ENCODE measurements around the gene CTNND2. TPM values are rescaled to one million over a fixed set of nuclear protein-coding genes. Genes with fewer than 3 reads are reported as not detected.

The CTNND2 gene
- total RNA-seq, 6 donors from 2014 or later: 1.1 to 12.4 (median 3.2) TPM

- Histone ChIP-seq H3K9me3 (no peaks in the 10 kb centered on the region), H3K4me1 (no peaks in the 10 kb centered on the region), H3K27me3 (no peaks in the 10 kb centered on the region), H3K27ac (no peak overlapping the region), H3K36me3 (no peaks in the 10 kb centered on the region), H3K4me3 (no peak overlapping the region)
- TF ChIP-seq POLR2AphosphoS5 (IDR thresholded peaks at IDR 0.05): no peak
- ATAC-seq (ENCODE audit: low FRiP score in 2 of 2) (no peak), DNase-seq (no peak)
- WGBS, 2 donors: 93 to 97% methylated on average over 4 of the region's 4 CpGs
Observed at GRCh38 chr5:10941900-10942299, 962.3 kb downstream of the CTNND2 start.

- ATAC-seq (ENCODE audit: low FRiP score in 2 of 2) (no peak), DNase-seq (no peak)
- WGBS, 2 donors: 90 to 91% methylated on average over 14 of the region's 14 CpGs
- no peak overlapping the region for H3K4me3 ChIP-seq
- no peaks in the 10 kb centered on the region for H3K36me3 ChIP-seq
- no peaks in the 10 kb centered on the region for H3K9me3 ChIP-seq
- no peak overlapping the region for H3K27ac ChIP-seq
- TF ChIP-seq POLR2AphosphoS5 (IDR thresholded peaks at IDR 0.05): no peak
- no peak for TF ChIP-seq POLR2A (IDR thresholded peaks at IDR 0.05)
- no peak for TF ChIP-seq CTCF (IDR thresholded peaks at IDR 0.05)
- no peak for TF ChIP-seq EP300 (IDR thresholded peaks at IDR 0.05)
- no peaks in the 10 kb centered on the region for H3K27me3 ChIP-seq
- H3K4me1 ChIP-seq: no peaks in the 10 kb centered on the region
Observed at GRCh38 chr5:10936081-10936855, 968.0 kb downstream of the CTNND2 start.

- no peaks in the 10 kb centered on the region for H3K9me3 ChIP-seq
- no peak for TF ChIP-seq POLR2A (IDR thresholded peaks at IDR 0.05)
- TF ChIP-seq EP300 (IDR thresholded peaks at IDR 0.05): no peak
- no peak for TF ChIP-seq CTCF (IDR thresholded peaks at IDR 0.05)
- no peak overlapping the region for H3K27ac ChIP-seq
- ATAC-seq (ENCODE audit: low FRiP score in 2 of 2) (no peak), DNase-seq (no peak)
- H3K4me1 ChIP-seq: no peaks in the 10 kb centered on the region
- H3K36me3 ChIP-seq: no peaks in the 10 kb centered on the region
- no peak overlapping the region for H3K4me3 ChIP-seq
- H3K27me3 ChIP-seq: no peaks in the 10 kb centered on the region
Observed at GRCh38 chr5:10935536-10935935, 968.7 kb downstream of the CTNND2 start.

- TF ChIP-seq EP300 (IDR thresholded peaks at IDR 0.05): no peak
- ATAC-seq (ENCODE audit: low FRiP score in 2 of 2): no peak
- H3K27ac ChIP-seq: no peak overlapping the region
- no peak overlapping the region for H3K4me3 ChIP-seq
- H3K4me1 ChIP-seq: no peaks in the 10 kb centered on the region
- H3K36me3 ChIP-seq: no peaks in the 10 kb centered on the region
- no peaks in the 10 kb centered on the region for H3K27me3 ChIP-seq
- no peaks in the 10 kb centered on the region for H3K9me3 ChIP-seq
- DNase-seq: peak in 1 of 2 donors; percentile 23
- 72% methylated on average over 7 of the region's 7 CpGs for WGBS, 2 donors
Observed at GRCh38 chr5:10934783-10935355, 969.4 kb downstream of the CTNND2 start.

GRCh38 chr5:10933121-10933520 is 971.1 kb downstream of the CTNND2 start:
- no peak overlapping the region for H3K27ac ChIP-seq
- ATAC-seq (ENCODE audit: low FRiP score in 2 of 2): no peak
- H3K36me3 ChIP-seq: no peaks in the 10 kb centered on the region
- no peak for DNase-seq
- no peak overlapping the region for H3K4me3 ChIP-seq
- 79 to 94% methylated on average over 4 of the region's 4 CpGs for WGBS, 2 donors
- H3K27me3 ChIP-seq: no peaks in the 10 kb centered on the region
- TF ChIP-seq POLR2A (IDR thresholded peaks at IDR 0.05) (no peak), POLR2AphosphoS5 (IDR thresholded peaks at IDR 0.05) (no peak), EP300 (IDR thresholded peaks at IDR 0.05) (no peak), CTCF (IDR thresholded peaks at IDR 0.05) (no peak)
- no peaks in the 10 kb centered on the region for H3K4me1 ChIP-seq
- no peaks in the 10 kb centered on the region for H3K9me3 ChIP-seq

- no peak overlapping the region for H3K27ac ChIP-seq
- 82 to 95% methylated on average over 1 of the region's 1 CpG for WGBS, 2 donors
- H3K36me3 ChIP-seq: no peaks in the 10 kb centered on the region
- ATAC-seq (ENCODE audit: low FRiP score in 2 of 2) (no peak), DNase-seq (no peak)
- no peak overlapping the region for H3K4me3 ChIP-seq
- no peak for TF ChIP-seq EP300 (IDR thresholded peaks at IDR 0.05)
- no peak for TF ChIP-seq POLR2AphosphoS5 (IDR thresholded peaks at IDR 0.05)
- TF ChIP-seq CTCF (IDR thresholded peaks at IDR 0.05): no peak
- TF ChIP-seq POLR2A (IDR thresholded peaks at IDR 0.05): no peak
- H3K4me1 ChIP-seq: no peaks in the 10 kb centered on the region
- no peaks in the 10 kb centered on the region for H3K27me3 ChIP-seq
- no peaks in the 10 kb centered on the region for H3K9me3 ChIP-seq
Observed at GRCh38 chr5:10932426-10932825, 971.8 kb downstream of the CTNND2 start.
